Stimulated activated CD4-positive, alpha-beta T cell treated with anti-CD3 and anti-CD28 coated beads, Interleukin-12 subunit alpha, Interleukin-12 subunit beta, amount 100 ng/mL, for 24 hours (primary cell): ENCODE data around the gene PARP8.
"Not testable (repeated sequence)": the region's sequence is repeated elsewhere in the genome, so short reads cannot be mapped to it uniquely, and the experiment has no call there.

Source experiments
- DNase-seq, 2 experiments: peaks; one replicate each; pipeline ENCODE4 v3.0.0-alpha.2; 2020; ENCODE audit warnings: low read depth in 2 of 2

The PARP8 gene

DNA sequence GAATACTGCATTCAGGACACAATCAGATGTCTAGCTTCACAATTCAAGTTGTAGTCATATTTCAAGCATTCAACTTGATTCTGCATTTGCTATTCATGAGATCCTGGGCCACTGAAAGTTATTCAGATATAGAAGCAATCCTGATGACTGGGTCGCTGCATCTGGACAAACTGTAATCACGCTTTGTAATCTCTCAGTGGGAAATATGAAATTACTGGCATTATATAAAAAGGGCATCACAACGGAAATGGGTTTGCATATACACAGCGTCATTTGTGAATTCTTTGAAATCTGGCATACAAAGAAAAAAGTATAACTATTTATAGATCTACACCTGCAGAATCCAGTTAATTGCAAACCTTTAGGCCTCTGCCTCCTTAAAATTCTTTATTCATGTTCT lies 102.2 kb downstream of the PARP8 start:
- DNase-seq, result no peak

DNA sequence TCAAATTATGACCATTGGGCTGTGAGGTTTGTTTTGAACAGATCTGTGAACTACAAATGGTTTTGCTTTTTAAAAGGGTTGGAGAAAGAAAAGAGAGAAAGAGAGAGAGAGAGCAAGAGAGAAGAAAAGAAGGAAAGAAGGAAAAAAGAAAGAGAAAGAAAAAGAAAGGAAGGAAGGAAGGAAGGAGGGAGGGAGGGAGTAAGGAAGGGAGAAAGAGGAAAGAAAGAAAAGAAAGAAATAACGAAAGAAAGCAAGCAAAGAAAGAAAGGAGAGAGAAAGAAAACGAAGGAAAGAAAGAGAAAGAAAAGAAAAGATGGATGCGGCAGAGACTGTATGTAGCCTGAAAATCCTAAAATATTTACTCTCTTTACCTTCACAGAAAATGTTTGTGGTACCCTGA lies 104.0 kb downstream of the PARP8 start:
- no peak for DNase-seq

DNA sequence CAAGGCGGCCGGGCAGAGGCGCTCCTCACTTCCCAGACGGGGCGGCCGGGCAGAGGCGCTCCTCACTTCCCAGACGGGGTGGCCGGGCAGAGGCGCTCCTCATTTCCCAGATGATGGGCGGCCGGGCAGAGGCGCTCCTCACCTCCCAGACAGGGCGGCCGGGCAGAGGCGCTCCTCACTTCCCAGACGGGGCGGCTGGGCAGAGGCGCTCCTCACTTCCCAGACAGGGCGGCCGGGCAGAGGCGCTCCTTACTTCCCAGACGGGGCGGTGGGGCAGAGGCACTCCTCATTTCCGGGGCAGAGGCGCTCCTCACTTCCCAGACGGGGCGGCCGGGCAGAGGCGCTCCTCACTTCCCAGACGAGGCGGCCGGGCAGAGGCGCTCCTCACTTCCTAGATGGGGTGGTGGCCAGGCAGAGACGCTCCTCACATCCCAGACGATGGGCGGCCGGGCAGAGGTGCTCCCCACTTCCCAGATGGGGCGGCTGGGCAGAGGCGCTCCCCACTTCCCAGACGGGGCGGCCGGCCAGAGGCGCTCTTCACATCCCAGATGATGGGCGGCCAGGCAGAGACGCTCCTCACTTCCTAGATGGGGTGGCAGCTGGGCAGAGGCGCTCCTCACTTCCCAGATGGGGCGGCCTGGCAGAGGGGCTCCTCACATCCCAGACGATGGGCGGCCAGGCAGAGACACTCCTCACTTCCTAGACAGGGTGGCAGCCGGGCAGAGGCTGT lies 108.2 kb downstream of the PARP8 start:
- not testable (repeated sequence) for DNase-seq

DNA sequence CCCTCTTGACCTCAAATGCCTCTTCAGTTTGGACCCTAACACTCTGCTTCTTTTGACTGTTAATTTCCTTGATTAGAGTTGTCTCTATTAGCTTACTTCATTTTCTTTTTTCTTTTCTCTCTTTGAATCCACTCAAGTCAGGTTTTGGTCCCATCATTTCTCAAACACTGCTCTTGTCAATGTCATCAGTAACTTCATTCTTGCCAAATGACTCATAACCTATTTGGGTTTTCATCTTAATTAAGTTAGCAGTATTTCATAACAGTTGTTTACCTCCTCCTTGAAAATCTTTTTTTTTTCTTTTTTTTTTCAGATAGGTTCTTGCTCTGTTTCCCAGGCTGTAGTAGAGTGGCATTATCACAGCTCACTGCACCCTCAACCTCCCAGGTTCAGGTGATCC lies 119.6 kb downstream of the PARP8 start:
- no peak for DNase-seq

DNA sequence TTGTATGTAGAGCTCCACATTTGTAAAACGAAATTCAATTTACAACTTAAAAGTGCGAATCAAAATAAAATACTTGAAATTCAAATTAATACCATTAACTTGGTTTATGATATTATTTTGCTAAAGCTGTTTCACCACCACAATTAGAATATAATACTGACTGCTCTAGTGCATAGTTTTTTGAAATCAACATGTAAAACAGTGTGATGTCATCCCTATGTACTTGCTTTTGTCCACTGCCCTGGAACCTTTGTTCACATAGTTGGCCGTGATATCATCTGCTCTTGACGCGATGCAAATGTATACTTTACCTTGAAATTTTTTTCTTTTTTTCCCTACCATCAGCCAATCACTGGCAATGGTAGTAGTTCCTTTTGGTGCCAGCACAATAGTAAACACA lies 125.4 kb downstream of the PARP8 start:
- DNase-seq, result no peak

DNA sequence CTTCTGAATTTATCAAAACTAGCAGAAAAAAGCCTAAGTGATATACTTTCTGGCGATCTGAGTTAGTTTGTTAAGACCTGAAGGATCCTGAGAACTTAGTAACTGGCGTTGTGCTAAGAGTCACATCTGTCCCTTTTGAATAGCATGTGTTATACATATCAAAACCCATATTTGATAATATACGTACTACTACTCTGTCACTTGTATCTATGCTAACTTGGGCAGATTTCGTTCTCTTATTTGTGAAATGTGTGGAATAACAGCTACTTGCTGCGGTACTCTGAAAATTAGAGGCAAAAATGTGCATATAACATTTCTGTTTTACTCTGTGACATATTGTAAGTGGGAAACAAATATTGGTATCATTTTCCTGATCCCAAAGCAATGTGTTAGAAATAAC lies 126.4 kb downstream of the PARP8 start:
- DNase-seq, result no peak

DNA sequence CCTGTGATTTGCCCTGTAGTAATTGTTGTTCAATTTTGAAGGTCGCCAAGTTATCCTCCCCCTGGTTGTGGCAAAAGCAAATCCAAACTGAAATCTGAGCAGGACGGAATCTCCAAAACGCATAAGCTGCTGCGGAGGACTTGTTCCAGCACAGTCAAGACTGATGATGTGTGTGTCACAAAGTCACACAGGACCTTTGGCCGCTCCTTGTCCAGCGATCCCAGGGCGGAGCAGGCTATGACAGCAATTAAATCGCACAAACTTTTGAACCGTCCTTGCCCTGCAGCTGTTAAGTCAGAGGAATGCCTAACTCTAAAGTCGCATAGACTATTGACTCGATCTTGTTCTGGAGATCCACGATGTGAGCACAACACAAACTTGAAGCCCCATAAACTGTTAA lies 128.4 kb downstream of the PARP8 start:
- no peak for DNase-seq

DNA sequence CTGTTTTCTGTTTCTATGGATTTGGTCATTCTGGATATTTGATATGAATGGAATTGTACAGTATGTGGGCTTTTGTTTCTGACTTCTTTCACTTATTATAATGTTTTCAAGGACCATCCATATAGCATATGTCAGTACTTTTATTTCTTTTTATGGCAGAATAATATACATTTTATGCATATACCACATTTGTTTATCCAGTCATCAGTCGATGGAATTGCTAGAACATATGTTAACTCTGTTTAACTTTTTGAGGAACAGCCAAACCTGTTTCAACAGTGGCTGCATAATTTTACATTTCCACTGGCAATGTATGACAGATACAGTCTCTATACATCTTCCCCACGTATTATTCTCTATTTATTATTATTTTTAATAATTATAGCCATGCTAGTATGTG lies 131.6 kb downstream of the PARP8 start:
- DNase-seq, result no peak

DNA sequence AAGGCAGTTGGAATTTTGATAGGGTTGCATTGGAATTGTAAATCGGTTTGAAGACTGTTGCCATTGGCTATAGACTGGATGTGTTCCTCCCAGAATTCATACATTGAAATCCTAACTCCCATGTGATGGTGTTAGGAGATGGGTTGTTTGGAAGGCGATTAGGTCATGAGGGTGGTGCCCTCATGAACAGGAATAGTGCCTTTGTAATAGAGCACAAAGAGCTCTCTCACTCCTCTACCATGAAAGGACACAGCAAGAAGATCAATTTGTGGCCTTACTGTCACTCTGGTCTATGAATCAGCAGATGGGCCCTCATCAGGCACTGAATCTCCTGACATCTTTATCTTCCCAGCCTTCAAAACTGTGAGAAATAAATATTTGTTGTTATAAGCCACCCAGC lies 133.2 kb downstream of the PARP8 start:
- DNase-seq, result no peak

DNA sequence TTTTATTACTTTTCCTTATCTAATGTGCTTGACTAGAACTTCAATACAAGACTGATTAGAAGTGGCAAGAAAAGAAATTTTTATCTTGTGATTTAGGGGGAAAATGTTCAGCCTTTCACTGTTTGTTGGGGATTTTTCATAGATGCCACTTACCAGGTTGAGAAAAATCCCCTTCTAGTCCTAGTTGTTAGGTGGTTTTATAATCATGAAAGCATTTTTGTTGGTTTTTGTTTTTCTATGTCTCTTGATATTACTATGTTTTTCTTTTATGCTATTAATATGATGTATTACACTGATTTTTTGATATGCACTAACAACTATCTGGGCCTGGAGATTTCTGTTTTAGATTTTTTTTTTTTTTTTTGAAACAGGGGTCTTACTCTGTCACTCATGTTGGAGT lies 134.0 kb downstream of the PARP8 start:
- DNase-seq, result no peak

DNA sequence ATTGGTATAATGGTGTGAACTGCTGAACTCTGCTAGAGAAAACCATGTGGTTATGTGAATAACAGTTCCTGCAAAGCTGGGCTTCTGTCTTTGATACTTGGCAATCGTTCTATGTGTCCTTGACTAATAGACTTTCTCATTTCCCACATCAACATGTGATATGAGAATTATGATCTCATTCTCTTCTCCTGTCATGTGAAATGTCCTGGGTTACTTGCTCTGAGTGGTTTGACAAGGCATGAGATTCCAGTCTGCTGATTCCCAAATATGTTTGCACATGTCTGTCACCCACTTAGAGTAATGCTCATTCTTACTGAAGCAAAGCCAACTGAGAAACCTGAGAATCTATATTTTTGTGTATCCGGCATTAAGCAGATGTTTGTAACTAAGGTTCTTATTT lies 141.2 kb downstream of the PARP8 start:
- no peak for DNase-seq

DNA sequence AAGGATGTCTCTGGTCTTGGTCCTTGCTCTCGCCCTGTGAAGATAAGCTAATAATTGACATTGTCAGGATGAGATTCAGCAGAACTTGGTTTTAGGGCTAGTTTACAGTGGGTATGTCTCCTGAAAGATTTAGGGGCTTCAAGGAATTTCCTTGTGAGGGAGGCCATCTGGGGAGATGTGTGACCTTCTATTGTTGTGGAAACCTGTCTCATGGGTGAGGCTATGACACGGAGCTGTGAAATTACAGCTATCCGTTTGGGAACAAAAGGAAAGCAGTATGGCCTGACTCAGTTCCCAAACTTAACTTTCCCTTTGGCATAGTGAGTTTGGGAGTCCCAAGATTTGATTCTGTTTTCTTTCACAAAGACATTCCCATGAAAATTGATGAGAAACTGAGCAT lies 142.0 kb downstream of the PARP8 start:
- no peak for DNase-seq

DNA sequence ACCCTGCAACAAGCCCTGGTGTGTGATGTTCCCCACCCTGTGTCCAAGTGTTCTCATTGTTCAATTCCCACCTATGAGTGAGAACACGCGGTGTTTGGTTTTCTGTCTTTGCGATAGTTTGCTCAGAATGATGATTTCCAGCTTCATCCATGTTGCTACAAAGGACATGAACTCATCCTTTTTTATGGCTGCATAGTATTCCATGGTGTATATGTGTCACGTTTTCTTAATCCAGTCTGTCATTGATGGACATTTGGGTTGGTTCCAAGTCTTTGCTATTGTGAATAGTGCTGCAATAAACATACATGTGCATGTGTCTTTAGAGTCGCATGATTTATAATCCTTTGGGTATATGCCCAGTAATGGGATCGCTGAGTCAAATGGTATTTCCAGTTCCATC lies 145.3 kb downstream of the PARP8 start:
- not testable (repeated sequence) for DNase-seq

DNA sequence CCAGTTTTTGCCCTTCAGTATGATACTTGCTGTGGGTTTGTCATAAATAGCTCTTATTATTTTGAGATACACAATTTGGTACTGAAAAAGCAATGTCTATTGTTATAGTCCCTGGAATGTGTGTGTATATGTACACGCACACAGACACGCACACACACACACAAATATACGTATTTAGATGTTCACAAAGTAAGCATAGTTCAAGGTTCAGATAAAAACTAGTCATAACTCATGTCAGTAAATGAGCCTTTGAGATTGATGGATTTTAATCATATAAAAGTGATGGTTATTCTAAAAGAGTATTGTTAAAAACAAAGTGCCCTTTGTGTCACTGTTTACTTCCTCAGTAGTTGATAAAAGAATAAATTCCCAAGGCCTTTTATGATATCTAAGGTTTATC lies 147.3 kb downstream of the PARP8 start:
- DNase-seq, result no peak

DNA sequence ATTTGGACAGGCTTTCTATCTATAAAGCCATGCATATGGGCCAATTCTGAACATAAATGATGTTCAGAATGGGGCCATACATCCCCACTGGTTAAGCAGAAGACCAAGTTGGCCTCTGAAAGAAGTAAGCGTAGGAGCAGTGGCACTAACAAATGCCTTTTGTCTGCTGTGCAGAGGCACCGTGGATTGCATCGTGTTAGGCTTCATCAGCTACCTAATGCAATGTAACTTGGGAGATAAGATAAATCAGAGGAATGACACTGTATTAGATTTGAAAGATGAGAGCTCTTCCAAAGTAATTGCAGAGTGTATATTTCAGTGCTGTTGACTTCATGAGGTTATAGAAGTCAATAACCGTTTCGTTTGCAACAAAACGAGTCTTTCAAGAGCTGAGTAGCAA lies 148.1 kb downstream of the PARP8 start:
- no peak for DNase-seq

DNA sequence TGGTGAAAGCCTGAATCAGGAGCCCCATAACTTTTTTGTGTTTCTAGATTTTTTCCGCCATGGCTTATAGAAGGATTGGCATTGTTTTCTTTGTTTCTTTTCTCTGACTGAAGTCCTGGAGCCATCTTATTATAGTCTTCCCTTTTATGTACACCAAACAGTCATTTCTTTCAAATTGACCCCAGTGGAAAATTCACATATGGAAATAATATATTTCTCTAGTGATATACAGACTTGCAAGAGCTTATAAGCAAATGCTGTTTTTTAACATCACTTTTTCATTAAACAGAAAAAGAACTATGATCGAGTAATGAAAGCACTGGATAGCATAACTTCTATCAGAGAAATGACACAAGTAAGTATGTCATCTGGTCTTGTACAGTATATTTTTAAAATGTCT lies 155.6 kb downstream of the PARP8 start:
- DNase-seq, result no peak

DNA sequence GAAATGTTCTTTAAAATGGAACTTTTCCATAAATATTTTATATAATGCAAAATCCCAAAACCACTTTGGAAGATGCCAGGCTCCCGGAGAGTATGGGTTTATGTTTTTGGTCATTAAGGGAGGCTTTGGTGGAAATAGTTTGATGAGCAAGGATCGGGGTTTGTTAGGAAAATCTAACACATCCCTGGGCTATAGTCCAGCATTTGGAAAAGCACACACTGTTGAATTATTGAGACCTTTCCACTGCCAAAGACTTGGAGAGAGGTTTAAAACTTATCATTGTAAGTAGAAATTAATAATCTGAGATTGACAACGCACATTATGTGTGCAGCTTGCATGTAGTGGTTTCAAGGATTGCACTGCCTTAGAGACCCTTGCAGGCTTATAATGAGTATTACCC lies 156.3 kb downstream of the PARP8 start:
- DNase-seq, result no peak

DNA sequence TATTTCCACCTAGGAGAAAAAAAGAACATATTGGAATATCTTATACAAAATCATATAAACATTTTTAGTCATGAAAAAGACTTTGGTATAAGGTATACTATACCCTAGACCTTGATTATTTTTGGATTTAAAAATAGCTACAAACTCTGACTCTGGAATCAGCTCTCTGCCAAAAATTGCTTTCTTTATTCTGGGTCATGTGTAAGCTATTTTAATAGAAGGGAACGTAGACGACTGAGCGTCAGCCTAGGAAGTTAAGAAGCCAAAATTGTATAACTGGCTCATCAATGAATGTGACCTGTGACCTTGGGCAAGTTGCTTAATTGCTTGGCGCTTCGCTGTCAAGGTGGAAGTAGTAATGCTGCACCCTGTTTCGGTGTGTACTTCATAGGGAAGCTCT lies 157.1 kb downstream of the PARP8 start:
- DNase-seq, result no peak

DNA sequence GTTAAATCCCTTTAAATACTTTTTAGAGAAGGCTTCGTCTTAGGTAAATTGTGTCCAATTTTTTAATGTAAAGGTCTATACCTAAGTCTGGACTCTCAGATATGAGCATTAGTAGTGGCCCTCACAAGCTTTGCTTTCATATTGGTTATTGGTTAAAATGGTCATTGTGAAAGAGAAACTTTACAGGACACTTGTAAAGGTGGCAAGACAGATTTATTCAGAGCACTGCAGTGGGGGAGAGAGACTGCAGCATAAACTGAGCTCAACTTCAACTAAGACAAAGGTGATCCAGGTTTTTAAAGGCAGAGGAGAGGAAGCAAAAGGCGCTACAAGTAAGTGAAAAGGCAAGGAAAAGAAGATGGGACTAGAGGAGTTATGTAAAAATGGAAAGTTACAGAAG lies 157.7 kb downstream of the PARP8 start:
- no peak for DNase-seq

DNA sequence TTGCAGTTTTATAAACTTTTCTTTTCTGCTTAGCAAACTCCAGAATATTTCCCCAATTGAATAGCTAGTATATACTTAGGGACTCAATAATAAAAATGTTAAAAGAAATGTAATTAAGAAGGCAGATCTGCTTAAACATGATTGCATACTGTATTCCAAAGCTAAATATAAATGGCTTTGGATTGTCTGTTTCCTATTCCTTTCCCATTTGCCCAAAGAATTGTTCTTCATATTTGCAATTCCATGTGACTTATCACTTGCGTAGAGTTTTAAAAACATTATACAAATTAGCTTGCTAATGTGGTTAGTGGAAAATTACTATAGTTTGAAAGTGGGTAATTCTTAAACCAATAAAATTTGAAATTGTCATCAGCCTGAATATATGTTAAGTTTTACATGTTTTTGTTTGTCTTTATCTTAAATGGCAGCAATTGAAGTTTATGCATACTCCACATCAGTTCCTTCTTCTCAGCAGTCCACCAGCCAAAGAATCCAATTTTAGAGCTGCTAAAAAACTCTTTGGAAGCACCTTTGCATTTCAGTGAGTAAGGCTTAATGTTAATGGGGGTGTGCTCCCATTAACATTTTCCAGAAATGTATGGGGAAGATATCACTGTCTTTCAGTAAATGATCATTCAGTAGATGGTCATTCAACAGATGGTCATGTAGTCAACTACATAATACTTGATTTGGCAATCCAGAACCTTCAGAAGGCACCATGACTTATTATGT lies 161.2 kb downstream of the PARP8 start:
- DNase-seq, result no peak

DNA sequence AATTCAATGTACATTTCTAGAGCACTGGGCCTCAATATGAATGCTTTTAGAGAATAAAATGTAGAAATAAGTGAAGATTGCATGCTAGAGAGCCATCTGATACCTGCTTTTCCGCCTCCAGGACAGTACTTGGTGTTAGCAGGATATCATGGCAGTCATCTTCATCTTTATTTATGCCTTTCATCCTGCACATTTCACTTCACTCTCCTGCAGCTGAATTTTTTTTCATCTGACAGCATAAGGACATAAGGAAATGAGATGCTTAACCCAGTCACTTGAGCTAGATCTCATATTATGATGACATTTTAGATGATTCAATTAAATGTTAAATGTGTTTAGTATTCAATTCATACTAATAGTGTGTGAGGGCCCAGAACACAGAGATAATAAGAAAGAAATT lies 162.6 kb downstream of the PARP8 start:
- DNase-seq, result no peak

DNA sequence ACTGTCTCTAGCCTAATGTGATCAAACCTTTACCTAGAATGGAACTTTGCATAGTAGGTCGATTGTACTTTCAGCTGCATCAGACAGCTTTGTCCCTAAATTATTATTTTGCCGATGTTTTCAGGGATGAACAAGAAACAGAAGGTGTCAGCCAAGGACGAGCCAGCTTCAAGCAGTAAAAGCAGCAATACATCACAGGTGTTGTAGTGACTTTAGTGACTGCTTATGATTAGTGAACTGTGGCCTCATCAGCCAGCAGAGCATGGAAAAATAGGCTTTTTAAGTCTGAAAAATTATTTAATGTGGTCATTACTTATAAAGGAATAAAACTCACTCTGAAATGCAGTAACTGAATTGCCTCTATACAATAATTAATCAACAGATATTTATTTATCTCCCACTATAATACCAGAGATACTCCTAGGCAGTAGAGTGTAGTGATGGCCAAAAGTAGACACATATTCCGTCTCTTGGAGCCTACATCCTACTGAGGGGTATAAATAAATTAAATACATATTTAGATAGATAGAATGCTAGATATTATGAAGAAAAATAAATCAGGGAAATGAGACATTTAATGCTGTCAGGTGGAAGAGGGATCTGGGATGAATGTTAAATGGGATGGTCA lies 166.3 kb downstream of the PARP8 start:
- DNase-seq, result no peak

DNA sequence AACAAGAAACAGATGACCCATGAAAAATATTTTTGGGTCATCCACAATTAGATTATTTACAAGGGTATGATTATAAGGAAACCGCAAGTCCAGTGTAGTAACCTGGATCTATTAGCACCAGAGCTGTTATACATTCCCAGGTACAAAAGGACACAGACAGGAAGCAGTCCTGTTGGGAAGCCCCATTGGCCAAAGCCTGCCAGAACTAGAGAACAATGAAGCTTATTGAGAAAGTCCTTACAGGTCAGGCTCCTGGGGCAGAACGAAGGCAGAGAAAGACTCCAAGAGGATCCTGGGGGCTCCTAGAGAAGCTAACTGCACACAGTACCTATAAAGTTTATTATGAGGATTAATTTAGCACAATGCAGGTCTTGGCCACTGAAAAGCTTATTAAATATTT lies 169.9 kb downstream of the PARP8 start:
- DNase-seq, result no peak
